OCI-M2 (cell line): ENCODE results near the gene POLD1.
"Not testable (repeated sequence)": the region's sequence is repeated elsewhere in the genome, so short reads cannot be mapped to it uniquely, and the experiment has no call there.

ENCODE experiments used
- DNase-seq: peaks from one replicate; lab custom pipeline; 2025; ENCODE audit not compliant: unreplicated experiment; lab: John Stamatoyannopoulos, UW

POLD1 gene

DNA sequence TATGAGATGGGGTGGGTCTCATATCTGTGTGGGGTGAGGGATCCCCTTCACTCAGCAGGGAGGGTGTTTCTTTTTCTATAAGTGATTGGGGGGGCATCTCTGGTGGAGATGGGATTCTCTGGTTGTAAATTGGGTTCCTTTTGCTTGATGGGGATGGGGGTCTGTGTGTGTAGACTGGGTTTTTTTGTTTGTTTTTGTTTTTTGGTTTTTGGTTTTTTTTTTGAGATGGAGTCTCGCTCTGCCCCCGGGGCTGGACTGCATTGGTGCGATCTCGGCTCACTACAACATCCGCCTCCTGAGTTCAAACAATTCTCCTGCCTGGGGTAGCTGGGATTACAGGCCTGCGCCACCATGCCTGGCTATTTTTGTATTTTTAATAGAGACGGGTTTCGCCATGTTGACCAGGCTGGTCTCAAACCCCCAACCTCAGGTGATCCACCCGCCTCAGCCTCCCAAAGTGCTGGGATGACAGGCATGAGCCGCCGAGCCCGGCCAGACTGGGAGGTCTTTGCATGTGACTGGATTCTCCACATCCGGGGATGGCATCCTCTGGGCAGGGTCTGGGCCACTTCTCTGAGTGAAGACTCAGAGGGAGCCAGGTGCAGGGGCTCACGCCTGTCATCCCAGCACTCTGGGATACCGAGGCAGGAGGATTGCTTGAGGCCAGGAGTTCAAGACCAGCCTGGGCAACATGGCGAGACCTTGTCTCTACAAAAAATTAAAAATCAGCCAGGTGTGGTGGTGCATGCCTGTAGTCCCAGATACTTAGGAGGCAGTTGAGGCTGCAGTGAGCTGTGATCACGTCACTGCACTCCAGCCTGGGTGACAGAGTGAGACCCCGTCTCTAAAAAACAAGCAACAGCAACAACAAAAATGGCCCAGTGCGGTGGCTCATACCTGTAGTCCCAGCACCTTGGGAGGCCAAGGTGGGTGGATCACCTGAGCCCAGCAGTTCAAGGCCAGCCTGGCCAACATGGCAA is 49.3 kb downstream of the POLD1 start:
- DNase-seq, result no peak

DNA sequence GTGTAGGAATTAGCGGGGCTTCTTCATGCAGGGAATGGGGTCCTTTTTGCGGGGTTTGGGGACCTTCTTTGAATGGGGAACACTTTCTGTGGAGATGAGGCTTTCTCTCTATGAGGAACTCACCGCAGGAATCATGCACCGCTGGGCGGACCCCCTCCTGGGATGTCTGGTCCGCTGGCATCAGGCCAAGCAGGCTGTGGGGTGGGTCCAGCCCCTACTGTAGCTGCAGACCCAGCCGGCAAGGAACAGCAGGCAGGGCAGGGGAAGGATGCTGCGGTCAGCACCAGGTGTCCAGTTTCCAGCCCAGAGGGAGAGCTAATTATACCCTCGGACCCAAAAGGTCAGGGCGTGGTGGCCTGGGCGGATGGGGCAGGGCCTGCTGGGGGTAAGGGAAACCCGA is 50.4 kb downstream of the POLD1 start:
- DNase-seq, result no peak

DNA sequence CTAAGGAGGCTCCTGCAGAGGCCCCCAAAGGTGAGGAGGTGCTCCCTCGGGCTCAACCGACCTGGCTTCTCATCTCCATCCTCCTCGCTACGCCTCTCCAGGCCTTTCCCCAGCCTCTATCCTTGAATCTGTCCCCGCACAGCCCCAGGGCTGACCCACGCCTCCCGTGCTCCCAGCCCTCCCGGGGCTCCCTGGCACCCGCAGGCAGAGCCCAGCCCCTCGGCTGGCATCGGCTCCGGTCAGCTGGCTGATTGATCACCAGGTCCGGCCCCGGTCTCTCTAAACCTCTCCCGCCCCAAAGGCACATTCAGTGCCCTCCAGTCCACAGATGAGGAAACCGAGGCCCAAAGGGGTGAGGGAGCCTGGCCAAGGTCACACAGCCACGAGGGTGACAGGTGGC is 51.1 kb downstream of the POLD1 start:
- no peak for DNase-seq

DNA sequence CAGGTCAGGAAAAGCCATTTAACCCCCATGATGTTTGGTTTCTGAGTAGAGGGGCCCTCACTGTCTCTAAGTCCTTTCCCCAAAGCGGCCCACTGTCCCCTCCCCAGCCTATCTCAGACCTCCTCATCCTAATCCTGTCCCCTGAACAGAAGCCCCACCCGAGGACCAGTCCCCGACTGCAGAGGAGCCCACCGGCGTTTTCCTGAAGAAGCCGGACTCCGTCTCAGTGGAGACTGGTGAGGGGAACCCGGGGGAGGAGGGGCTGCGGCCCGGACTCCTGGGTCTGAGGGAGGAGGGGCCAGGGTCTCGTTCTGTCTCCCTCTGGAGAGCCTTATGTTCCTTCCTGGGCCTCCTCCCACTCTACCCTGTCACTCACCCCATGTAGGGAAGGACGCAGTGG is 51.5 kb downstream of the POLD1 start:
- no peak for DNase-seq

DNA sequence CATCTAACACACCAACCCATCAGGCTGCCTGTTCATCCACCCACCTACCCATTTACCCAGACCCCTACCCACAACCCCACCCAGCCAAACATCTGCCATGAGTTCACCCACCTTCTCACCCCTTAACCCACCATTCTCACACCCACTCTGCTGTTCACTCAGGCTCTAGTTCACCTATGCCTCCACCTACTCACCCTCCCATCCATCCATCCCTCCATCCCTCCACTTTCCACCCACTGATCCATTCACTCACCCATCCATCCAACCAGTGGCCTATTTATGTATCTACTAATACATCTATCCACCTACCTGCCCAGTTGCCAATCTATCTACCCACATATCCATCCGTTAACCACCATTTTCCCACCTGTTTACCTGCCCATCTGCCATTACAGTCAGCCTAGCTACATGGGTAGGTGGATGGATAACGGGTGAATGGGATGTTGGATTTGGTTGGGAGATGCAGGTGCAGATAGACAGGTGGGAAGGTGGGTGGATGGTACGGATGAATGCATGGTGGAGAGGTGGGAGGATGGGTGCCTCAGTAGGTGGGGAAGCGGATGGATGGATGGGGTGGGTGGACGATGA is 53.8 kb downstream of the POLD1 start:
- DNase-seq, result no peak

DNA sequence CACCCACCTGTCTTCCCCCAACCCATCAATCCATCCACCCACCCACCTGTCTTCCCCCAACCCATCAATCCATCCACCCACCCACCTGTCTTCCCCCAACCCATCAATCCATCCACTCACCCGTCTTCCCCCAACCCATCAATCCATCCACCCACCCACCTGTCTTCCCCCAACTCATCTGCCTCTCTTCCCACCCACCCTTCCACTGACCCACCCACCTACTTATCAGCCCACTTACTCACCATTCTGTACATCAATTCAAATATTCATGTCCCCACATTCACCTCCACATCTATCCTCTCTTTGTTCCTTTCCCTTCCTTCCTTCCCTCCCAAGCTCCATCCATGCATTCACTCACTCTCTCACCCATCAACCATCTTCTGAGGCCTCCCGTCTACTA is 55.0 kb downstream of the POLD1 start:
- DNase-seq, result not testable (repeated sequence)

DNA sequence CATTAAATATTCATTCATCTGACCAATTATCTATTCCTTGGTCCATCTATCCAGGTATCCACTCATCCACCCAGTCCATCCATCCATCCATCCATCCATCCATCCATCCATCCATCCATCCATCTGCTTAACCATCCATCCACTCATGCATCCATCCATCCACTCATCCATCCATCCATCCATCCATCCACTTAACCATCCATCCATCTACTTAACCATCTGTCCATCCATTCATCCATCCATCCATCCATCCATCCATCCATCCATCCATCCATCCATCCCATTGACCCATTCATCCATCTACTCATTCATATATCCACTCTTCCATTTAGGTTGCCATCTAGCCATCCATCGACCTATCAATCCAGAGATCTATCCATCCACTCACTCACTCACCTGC is 59.9 kb downstream of the POLD1 start:
- DNase-seq, result no peak

DNA sequence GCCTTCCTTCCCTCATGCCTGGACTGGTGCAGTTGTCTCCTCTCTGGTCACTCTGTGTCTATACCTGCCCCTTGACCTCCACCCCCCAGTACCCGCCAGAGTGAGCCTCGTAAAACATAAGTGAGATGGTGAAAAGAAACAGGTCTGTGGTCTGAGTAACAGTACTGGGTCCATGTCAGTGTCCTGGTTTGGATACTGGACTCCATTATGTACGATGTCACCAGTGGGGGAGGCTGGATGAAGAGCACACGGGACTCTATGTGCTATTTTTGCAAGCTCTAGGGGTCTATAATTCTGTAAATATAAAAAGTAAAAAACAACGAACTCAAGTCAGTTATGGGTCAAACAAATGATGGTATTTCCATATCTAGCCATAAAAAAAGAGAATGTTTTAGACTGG is 62.9 kb downstream of the POLD1 start:
- DNase-seq, result no peak

DNA sequence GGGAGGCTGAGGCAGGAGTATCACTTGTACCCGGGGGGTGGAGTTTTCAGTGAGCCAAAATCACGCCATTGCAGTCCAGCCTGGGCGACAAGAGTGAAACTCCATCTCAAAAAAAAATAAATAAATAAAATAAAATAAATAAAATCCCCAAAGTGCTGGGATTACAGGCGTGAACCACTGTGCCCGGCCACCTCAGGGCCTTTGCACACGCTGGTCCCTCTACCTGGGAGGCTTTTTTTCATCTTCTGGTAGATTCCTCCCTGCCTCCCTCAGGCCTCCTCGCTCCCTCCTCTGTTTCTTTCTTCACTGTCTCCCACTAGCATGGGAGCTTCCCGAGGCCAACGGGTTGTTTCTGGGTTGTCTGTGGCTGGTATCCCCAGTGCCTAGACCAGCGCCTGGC is 63.6 kb downstream of the POLD1 start:
- DNase-seq, result no peak

DNA sequence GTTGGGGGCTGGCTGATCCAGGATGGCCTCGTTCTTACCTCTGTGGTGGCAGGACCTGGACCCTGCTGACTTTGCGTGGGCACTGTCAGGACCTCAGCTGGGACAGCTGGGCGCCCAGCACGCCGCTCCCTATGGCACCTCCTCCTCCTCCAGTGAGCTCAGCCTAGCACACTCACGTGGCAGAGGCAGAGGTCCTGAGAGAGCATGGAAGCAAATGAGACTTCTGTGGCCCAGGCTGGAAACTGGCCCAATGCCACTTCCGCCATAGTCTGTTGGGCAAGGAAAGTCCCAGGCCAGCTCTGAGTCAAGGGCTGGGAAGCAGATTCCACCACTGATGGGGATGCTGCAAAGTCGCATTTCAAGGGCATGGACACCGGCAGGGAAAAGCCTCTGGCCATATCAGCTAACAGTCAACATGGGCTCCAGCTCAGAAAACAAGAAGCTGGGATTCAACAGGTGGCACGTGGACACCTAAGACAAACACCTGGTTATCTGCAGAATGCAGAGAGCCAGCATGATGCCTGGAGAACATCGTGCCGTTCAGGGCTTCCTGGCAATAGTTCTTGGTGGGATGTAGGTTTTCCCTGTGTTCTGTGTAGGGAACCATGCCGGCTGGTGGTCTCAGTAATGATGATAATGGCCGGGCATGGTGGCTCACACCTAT is 65.2 kb downstream of the POLD1 start:
- DNase-seq, result no peak

DNA sequence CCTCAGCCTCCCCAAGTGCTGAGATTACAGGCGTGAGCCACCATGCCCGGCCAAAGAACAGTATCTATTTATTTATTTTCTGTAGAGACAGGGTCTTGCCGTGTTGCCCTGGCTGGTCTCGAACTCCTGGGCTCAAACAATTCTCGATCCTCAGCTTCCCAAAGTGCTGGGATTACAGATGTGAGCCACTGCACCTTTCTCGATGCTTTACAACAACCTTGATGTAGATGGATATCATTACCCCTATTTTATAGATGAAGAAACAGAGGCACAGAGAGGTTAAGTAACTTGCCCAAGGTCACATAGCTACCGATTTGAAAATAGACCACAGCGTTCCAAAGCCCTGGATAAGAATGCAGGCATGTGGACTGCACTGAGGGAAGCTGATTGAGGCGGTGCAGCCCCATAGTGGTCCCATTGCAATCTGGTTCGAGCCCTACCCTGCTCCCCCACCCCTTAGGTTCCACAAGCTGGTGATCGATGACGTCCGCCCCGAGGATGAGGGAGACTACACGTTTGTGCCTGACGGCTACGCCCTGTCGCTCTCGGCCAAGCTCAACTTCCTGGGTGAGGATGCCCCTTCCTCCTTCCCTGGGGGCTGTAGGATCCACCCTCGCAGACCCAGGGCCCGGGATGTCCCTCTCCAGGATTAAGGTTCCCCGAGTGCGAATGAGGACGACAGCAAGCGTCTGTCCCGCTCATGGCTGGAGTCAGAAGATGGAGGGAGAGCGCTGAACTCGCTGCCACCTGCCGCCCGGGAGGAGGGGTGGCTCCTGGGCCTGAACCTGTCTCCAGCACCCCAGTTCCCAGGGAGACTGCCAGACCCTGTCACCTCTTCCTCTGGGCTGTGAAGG is 66.4 kb downstream of the POLD1 start:
- DNase-seq, result no peak

DNA sequence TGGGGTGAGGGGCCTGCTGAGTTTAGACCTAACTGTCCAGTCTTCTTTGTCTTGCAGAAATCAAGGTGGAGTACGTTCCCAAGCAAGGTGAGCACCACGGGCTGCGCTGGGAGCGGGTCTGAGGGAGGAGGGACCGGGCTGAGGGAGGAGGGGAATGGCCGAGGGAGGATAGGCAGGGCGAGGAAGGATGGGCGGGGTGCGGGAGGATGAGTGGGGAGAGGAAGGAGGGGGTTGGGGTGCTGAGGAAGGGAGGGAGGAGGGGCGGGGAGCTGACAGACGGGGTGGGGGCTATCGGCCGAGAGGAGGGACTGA is 67.0 kb downstream of the POLD1 start:
- DNase-seq, result no peak

DNA sequence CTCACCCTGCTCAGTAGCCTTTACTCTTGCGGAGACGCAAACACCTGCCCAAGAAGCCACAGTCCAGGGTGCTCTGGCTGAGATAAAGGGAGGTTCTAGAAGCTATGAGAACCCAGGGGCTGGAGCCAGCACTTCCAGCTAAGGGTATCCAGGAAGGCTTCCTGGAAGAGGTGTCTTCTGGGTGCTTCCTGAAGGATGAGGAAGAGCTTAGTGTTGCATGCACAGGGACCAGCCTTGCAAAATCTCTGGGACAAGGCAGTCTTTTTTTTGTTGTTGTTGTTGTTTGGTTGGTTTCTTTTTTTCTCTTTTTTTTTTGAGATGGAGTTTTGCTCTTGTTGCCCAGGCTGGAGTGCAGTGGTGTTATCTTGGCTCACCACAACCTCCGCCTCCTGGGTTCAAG is 69.1 kb downstream of the POLD1 start:
- DNase-seq, result no peak

DNA sequence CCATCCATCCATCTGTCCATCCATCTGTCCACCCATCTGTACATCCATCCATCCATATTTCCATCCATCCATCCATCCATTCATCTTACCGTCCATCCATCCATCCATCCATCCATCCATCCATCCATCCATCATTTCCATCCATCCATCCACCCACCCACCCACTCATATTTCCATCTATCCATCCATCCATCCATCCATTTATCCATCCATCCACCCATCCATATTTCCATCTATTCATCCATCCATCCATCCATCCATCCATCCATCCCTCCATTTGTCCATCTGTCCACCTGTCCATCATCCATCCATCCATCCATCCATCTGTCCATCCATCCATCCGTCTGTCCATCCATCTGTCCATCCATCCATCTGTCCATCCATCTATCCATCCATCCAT is 71.8 kb downstream of the POLD1 start:
- DNase-seq, result no peak

DNA sequence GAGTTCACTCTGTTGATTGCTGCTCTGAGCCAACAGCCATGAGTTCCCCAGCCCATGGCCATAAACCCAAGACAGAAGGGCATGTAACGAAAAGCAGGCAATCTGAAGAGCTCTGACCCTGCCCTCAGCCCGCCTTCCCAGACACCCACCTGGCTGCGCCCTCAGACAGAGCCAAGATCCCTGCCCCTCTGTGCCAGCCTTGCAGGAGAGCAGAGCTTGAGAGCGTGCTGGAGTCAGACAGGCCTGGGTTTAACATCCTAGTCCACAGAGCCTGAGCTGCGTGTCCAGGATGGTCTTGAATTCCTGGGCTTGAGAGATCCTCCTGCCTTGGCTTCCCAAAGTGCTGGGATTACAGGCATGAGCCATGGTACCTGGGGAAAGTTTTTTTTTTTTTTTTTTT is 73.2 kb downstream of the POLD1 start:
- DNase-seq, result no peak

DNA sequence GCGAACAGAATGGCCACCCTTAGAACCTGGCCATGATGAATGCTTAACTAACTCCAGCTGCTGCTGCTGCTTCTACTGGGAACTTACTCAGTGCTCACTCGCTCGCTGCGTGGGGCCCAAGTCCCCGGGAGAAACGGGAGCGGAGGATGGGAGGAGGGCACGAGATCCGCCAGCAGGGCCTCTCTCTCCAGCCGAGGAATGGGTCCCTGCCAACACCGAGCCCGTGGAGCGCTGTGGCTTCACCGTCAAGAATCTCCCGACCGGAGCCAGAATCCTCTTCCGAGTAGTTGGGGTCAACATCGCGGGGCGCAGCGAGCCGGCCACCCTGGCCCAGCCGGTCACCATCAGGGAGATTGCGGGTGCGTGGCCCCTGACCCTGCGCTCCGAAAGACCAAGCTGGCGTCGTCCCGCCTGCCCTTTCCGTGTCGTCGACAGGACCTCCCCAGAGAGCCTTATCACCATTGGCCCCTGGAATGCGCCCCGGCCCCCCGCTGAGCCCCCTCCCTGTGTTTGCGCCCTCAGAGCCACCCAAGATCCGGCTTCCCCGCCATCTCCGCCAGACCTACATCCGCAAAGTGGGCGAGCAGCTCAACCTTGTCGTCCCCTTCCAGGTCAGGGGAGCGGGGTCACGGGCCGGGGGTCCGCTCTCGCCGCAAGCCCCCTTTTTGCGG is 74.4 kb downstream of the POLD1 start:
- DNase-seq, result no peak

DNA sequence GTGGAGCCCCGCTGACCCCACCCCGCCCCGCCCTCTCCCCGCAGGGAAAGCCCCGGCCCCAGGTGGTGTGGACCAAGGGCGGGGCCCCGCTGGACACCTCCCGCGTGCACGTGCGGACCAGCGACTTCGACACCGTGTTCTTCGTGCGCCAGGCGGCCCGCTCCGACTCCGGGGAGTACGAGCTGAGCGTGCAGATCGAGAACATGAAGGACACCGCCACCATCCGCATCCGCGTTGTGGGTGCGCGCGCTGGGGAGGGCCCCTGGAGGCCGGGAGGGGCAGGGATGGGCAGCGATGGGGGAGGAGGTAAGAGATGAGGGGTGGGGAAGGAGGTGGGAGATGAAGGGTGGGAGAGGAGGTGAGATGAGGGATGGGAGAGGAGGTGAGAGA is 74.9 kb downstream of the POLD1 start:
- DNase-seq, result no peak

DNA sequence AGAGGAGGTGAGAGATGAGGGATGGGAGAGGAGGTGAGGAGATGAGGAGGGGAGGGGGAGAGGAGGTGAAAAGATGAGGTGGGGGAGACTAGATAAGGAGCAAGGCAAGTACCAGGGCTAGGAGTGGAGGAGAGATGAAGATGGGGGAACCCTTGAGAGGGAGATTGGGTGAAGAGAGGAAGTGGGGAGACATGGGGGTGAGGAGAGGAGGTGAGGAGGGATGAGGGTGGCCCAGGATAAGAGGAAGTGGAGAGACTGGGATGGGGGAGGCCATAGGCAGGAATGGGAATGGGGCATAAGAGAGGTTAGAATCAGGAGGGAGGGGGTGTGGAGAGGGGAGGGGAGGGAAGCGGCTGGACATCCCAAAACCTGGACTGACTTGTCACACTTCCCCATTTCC is 75.5 kb downstream of the POLD1 start:
- DNase-seq, result no peak

DNA sequence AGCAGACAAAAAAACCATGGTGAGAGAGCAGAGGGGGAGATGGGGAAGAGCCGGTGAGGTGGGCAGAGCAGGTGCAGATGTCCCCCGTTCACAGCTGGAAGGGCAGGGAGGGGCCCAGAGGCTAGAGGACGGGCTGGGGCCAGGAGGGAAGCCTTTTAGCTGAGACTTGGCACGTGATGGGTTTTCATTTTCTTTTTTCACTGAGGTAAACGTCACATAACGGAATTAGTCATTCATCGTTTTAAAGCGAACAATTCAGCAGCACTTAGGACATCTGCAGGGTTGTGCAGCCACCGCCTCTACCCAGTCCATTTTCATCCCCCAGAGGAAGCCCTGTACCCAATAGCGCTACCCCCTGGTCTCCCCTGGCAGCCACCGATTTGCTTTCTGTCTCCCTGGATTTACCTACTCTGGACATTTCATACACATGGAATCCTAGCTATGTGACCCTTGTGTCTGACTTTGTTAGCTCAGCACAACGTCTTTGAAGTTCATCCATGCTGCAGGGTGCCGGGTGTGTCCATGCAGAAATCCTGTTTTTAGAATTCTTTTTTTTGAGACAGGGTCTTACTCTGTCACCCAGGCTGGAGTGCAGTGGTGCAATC is 76.1 kb downstream of the POLD1 start:
- no peak for DNase-seq

DNA sequence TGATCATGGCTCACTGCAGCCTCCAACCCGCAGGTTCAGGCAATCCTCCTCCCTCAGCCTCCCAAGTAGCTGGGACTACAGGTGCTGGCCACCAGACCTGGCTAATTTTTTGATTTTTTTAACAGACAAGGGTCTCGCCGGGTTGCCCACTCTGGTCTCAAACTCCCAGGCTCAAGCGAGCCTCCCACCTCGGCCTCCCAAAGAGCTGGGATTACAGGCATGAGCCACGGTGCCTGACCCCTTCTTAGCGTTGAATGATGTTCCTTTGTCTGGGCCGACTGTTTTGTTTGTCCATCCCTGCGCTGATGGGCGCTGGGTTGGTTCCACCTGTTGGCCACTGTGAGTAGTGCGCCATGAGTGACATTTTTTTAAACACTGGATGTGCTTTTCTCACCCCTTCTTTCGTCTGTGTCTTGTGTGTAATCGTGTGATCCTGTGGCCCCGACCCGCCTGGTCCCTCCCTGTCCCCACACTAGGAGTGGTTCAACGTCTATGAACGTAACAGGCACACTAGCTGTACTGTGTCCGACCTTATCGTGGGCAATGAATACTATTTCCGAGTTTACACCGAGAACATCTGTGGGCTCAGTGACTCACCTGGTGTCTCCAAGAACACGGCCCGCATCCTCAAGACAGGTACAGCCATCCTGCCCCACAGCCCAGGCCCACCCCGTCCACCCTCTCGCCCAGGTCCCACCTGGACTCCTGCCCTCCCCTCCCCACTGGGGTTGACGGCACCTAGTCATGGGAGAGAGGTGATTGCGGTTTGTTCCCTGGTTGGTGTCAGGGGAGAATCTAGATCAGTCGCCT is 77.1 kb downstream of the POLD1 start:
- peak; percentile 61 for DNase-seq
